H9 (cell line): ENCODE data around the gene NFATC4. TPM values are rescaled to one million over a fixed set of nuclear protein-coding genes. Genes with fewer than 3 reads are reported as not detected.

Experiments used
- DNase-seq: peaks from one replicate; pipeline ENCODE4 v3.0.0-alpha.2; 2017
- H2AFZ ChIP-seq: one replicate; pipeline ENCODE4 v1.6.1; 2013; ENCODE audit warnings: mild to moderate bottlenecking, low read length, control low read depth, moderate library complexity
- H2AK5ac ChIP-seq: 2 replicates; pipeline ENCODE4 v1.6.1; 2013; ENCODE audit warnings: low read length, control low read depth, mixed read lengths; ENCODE audit not compliant: insufficient read length
- H2BK120ac ChIP-seq: one replicate; pipeline ENCODE4 v1.6.1; 2013; ENCODE audit warnings: low read depth, mild to moderate bottlenecking, low read length, control low read depth, inconsistent platforms; ENCODE audit not compliant: poor library complexity, severe bottlenecking
- H2BK12ac ChIP-seq: 2 replicates; pipeline ENCODE4 v1.6.1; 2013; ENCODE audit warnings: low read length, control low read depth, mixed read lengths, low read depth; ENCODE audit not compliant: insufficient read length
- H2BK15ac ChIP-seq: 2 replicates; pipeline ENCODE4 v1.6.1; 2013; ENCODE audit warnings: low read depth, low read length, control low read depth
- H2BK20ac ChIP-seq: one replicate; pipeline ENCODE4 v1.6.1; 2013; ENCODE audit warnings: low read depth, mild to moderate bottlenecking, low read length, control low read depth, inconsistent platforms; ENCODE audit not compliant: poor library complexity, severe bottlenecking
- H2BK5ac ChIP-seq: 2 replicates; pipeline ENCODE4 v1.6.1; 2013; ENCODE audit warnings: low read length, control low read depth, mixed read lengths; ENCODE audit not compliant: insufficient read length
- H3K14ac ChIP-seq: 2 replicates; pipeline ENCODE4 v1.6.1; 2013; ENCODE audit warnings: low read length, control low read depth; ENCODE audit not compliant: insufficient read depth
- H3K18ac ChIP-seq: 2 replicates; pipeline ENCODE4 v1.6.1; 2013; ENCODE audit warnings: low read depth, mild to moderate bottlenecking, mixed read lengths, low read length, control low read depth; ENCODE audit not compliant: insufficient read length
- H3K23ac ChIP-seq: 2 replicates; pipeline ENCODE4 v1.6.1; 2013; ENCODE audit warnings: low read length, control low read depth, mixed read lengths, low read depth; ENCODE audit not compliant: insufficient read length
- H3K23me2 ChIP-seq: 2 replicates; pipeline ENCODE4 v1.6.1; 2013; ENCODE audit warnings: low read depth, mild to moderate bottlenecking, mixed read lengths, low read length, control low read depth; ENCODE audit not compliant: insufficient read length, poor library complexity, severe bottlenecking
- H3K27ac ChIP-seq: 2 replicates; pipeline ENCODE4 v1.5.1; 2013; ENCODE audit warnings: low read length, control low read depth, mixed read lengths, low read depth; ENCODE audit not compliant: insufficient read length
- H3K27me3 ChIP-seq: 2 replicates; pipeline ENCODE4 v1.6.1; 2013; ENCODE audit warnings: low read length, control low read depth, inconsistent platforms; ENCODE audit not compliant: insufficient read depth
- H3K4ac ChIP-seq: 2 replicates; pipeline ENCODE4 v1.6.1; 2013; ENCODE audit warnings: low read depth, mild to moderate bottlenecking, control low read depth, inconsistent platforms, low read length, moderate library complexity
- H3K4me1 ChIP-seq: 2 replicates; pipeline ENCODE4 v1.6.1; 2013; ENCODE audit warnings: low read length, control low read depth, inconsistent platforms; ENCODE audit not compliant: insufficient read depth
- H3K4me2 ChIP-seq: 2 replicates; pipeline ENCODE4 v1.6.1; 2013; ENCODE audit warnings: low read length, control low read depth, mixed read lengths; ENCODE audit not compliant: insufficient read length, insufficient read depth
- H3K56ac ChIP-seq: 2 replicates; pipeline ENCODE4 v1.6.1; 2013; ENCODE audit warnings: low read depth, mild to moderate bottlenecking, mixed read lengths, low read length, control low read depth; ENCODE audit not compliant: insufficient read length
- H3K79me1 ChIP-seq: 2 replicates; pipeline ENCODE4 v1.6.1; 2013; ENCODE audit warnings: low read depth, mild to moderate bottlenecking, moderate library complexity, low read length, control low read depth, inconsistent platforms; ENCODE audit not compliant: insufficient read depth, poor library complexity, severe bottlenecking
- H3K79me2 ChIP-seq: 2 replicates; pipeline ENCODE4 v1.6.1; 2013; ENCODE audit warnings: low read length, control low read depth, inconsistent platforms; ENCODE audit not compliant: insufficient read depth
- H3K9ac ChIP-seq: 2 replicates; pipeline ENCODE4 v1.6.1; 2013; ENCODE audit warnings: low read length, control low read depth, mixed read lengths; ENCODE audit not compliant: insufficient read length; ENCODE audit errors: extremely low read depth
- H3K9me3 ChIP-seq: one replicate; pipeline ENCODE4 v1.6.1; 2013; ENCODE audit warnings: low read depth, low read length, inconsistent platforms; ENCODE audit not compliant: control insufficient read depth
- H3T11ph ChIP-seq: one replicate; pipeline ENCODE4 v1.6.1; 2013; ENCODE audit warnings: mild to moderate bottlenecking, low read length, control low read depth, inconsistent platforms
- H4K20me1 ChIP-seq: one replicate; pipeline ENCODE4 v1.6.1; 2013; ENCODE audit not compliant: control insufficient read depth, insufficient read length, insufficient read depth
- H4K5ac ChIP-seq: 2 replicates; pipeline ENCODE4 v1.6.1; 2013; ENCODE audit warnings: low read depth, mild to moderate bottlenecking, mixed read lengths, low read length, control low read depth; ENCODE audit not compliant: insufficient read length
- H4K8ac ChIP-seq: replicated peaks from 2 replicates; pipeline ENCODE4 v1.6.1; 2013; ENCODE audit warnings: low read length, control low read depth, mixed read lengths, low read depth; ENCODE audit not compliant: insufficient read length
- H4K91ac ChIP-seq: 2 replicates; pipeline ENCODE4 v1.6.1; 2013; ENCODE audit warnings: low read depth, mild to moderate bottlenecking, moderate library complexity, mixed read lengths, low read length, control low read depth; ENCODE audit not compliant: insufficient read length
- H3K27ac Mint-ChIP-seq, 3 experiments: 2 replicates in 2 of 3; 3 replicates in 1 of 3; pipeline ENCODE4 v1.8.0; 2020 to 2021; ENCODE audit warnings: mixed read lengths in 3 of 3, mild to moderate bottlenecking in 1 of 3, moderate library complexity in 1 of 3
- H3K27me3 Mint-ChIP-seq: 2 replicates; pipeline ENCODE4 v1.8.0; 2021; ENCODE audit warnings: low read depth, mild to moderate bottlenecking, moderate library complexity, mixed read lengths
- H3K36me3 Mint-ChIP-seq, 3 experiments: 2 replicates in 2 of 3; 3 replicates in 1 of 3; pipeline ENCODE4 v1.8.0; 2020 to 2021; ENCODE audit warnings: low read depth in 3 of 3, mixed read lengths in 3 of 3; ENCODE audit not compliant: insufficient read depth in 1 of 3
- H3K4me1 Mint-ChIP-seq, 2 experiments: 2 replicates each; pipeline ENCODE4 v1.8.0; 2020; ENCODE audit warnings: mixed read lengths in 2 of 2
- H3K4me3 Mint-ChIP-seq, 2 experiments: 2 replicates in 1 of 2; 3 replicates in 1 of 2; pipeline ENCODE4 v1.8.0; 2020 to 2021; ENCODE audit warnings: mild to moderate bottlenecking in 2 of 2, mixed read lengths in 2 of 2, moderate library complexity in 1 of 2
- H3K9me3 Mint-ChIP-seq, 2 experiments: 2 replicates in 1 of 2; 3 replicates in 1 of 2; pipeline ENCODE4 v1.8.0; 2020; ENCODE audit warnings: mild to moderate bottlenecking in 2 of 2, mixed read lengths in 2 of 2, moderate library complexity in 1 of 2
- CTCF ChIP-seq: fragments of 200-600 bp; sonication (generic); conservative IDR thresholded peaks from 3 replicates; pipeline ENCODE4 v1.8.0; 2021; ENCODE audit warnings: antibody characterized with exemption, mild to moderate bottlenecking
- WGBS: extraction: QIAGEN DNeasy Blood & Tissue Kit; methylation state at CpG from one replicate; pipeline ENCODE4 v1.1.7; 2013; ENCODE audit warnings: missing lambda C conversion rate, low lambda C conversion rate, mixed read lengths; ENCODE audit not compliant: insufficient read length; ENCODE audit errors: extremely low coverage; 5-methylcytosine and 5-hydroxymethylcytosine counted together
- total RNA-seq: library from RNA; stranded (reverse); gene quantifications from 2 replicates; pipeline ENCODE4 v1.2.1, GENCODE V29; 2021

The NFATC4 gene
- total RNA-seq, 1 experiment from 2014 or later: 46.4 TPM

GRCh38 chr14:24401810-24402702, 34.1 kb downstream of the NFATC4 start:
- no peaks in the 10 kb centered on the region for H3K79me2 ChIP-seq

More at GRCh38 chr14:24401810-24402702, 34.1 kb downstream of the NFATC4 start:
- Histone ChIP-seq H2AK5ac (no peak overlapping the region), H3K27ac (no peak overlapping the region), H4K91ac (no peak overlapping the region), H4K5ac (no peak overlapping the region), H3K9me3 (no peaks in the 10 kb centered on the region), H3K4me2 (no peak overlapping the region), H3K14ac (no peak overlapping the region), H2BK15ac (no peak overlapping the region), H4K20me1 (no peaks in the 10 kb centered on the region), H2AFZ (no peak overlapping the region), H3K23ac (no peak overlapping the region), H3K79me1 (no peaks in the 10 kb centered on the region), H2BK20ac (no peak overlapping the region), H3K4me1 (no peaks in the 10 kb centered on the region; the same call in 1 of the 2 replicates), H3K56ac (no peak overlapping the region), H2BK12ac (no peak overlapping the region), H3K18ac (no peak overlapping the region), H3T11ph (no peak overlapping the region), H3K23me2 (peaks cover 5% of the 10 kb centered on the region), H3K27me3 (no peaks in the 10 kb centered on the region), H3K9ac (no peak overlapping the region), H4K8ac (no peak overlapping the region), H2BK5ac (no peak overlapping the region), H2BK120ac (no peak overlapping the region), H3K4ac (no peak overlapping the region)
- no peaks in the 10 kb centered on the region for H3K9me3 Mint-ChIP-seq
- peaks cover 47 to 60% of the 10 kb centered on the region in 2 experiments for H3K4me1 Mint-ChIP-seq
- no peak overlapping the region for H3K27ac Mint-ChIP-seq
- DNase-seq: no peak
- 0 out of 7 replicates have a peak, but pooled peaks cover 0 to 8% (median 0%) of the 10 kb centered on the region in 3 experiments for H3K36me3 Mint-ChIP-seq
- no CpG with 5 or more reads among the region's 9 CpGs for WGBS
- H3K27me3 Mint-ChIP-seq: peaks cover 13% of the 10 kb centered on the region
- TF ChIP-seq CTCF: no peak
- H3K4me3 Mint-ChIP-seq: no peak overlapping the region
